AG09309 (cell line): ENCODE measurements around the gene ZFPM1.

Source experiments
- DNase-seq: peaks from one replicate; pipeline ENCODE4 v3.0.0-alpha.2; 2010; ENCODE audit warnings: low read depth
- H3K4me3 ChIP-seq: 2 replicates; pipeline ENCODE4 v1.5.1; 2011; ENCODE audit warnings: mild to moderate bottlenecking, low read depth, low read length, moderate library complexity; ENCODE audit not compliant: control insufficient read depth
- CTCF ChIP-seq: IDR thresholded peaks from 2 replicates; pipeline ENCODE4 v1.5.1; 2011; ENCODE audit warnings: mild to moderate bottlenecking, low read depth, low read length, inconsistent platforms; ENCODE audit not compliant: insufficient read depth, control insufficient read depth; ENCODE audit errors: missing control alignments

Gene ZFPM1

GRCh38 chr16:88521674-88522073 is 68.6 kb downstream of the ZFPM1 start:
- no peak for TF ChIP-seq CTCF
- H3K4me3 ChIP-seq, result no peak overlapping the region
- DNase-seq, result no peak

- no peak for TF ChIP-seq CTCF
- no peak overlapping the region for H3K4me3 ChIP-seq
- no peak for DNase-seq
Observed at GRCh38 chr16:88522276-88522949, 69.3 kb downstream of the ZFPM1 start.

DNA sequence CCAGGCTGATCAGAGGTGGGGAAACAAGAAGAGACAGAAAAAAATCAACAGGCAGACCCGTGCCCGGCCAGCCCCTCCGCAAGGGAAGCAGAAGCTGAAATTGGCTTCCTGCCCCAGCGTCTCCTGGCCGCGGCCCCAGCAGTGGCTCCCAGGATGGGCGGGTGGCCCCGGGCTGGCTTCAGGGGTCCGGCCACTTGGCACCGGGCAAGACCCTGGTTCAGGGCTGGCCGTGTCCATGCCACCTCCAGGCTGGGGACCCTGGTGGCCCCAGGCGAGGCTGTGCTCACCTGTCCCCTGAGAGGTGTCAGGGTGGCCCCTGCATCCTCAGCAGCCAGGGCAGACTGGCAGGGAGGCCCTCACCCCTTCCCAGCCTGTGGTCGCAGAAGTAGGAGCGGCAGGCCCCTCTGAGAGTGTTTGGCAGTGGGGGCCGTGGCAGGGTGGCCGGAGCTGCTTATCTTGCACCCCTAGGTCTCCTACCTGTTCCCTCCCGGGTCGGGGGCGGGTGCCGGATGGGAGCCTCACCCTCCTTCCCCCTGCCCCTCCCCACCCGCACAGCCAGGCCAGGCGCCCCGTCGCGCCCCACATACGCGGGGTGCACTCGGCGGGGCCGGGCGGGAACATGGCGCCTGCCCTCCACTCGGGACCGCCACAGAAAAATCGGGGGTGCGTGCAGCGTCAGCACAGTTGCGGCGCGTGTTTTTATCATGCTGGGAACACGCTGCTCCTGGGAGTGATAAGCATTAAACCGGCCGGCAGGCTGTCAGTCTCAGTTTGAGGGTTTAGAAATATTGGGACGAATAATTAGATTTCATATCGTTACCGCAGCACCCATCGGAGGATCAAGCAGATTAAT is 70.5 kb downstream of the ZFPM1 start:
- no peak for DNase-seq
- no peak for TF ChIP-seq CTCF
- no peak overlapping the region for H3K4me3 ChIP-seq

DNA sequence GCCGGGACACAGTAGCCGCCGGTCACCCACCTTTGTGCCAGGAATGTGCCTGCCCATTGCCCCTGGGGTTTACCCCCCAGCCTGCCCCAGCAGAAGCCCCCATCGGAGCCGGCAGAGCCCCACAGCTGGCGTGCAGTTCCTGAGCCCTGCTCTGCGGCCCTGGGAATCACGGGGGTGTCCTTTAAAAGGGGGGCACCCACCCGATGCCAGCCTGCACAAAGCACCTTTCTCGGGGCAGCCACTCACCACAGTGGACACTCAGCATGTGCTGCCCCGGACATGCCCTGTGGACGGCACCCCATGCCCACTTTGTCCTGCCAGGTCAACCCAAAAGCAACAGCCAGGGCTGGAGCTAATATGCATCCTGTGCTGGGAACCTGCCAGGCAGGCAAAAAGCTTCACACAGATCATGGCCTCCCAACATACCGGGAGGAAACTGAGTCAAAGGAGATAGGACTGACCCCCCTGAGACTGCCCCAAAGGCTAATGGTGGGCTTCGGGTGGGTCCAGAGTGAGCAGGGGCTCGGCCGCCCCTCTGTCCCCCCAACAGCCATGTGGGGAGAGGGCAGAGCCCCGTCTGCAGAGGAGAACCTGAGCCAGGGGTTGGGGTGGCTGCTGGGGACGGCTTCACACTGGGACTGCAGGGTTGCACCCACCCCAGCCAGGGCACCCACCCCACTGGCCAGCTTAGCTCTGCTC is 71.3 kb downstream of the ZFPM1 start:
- no peak for TF ChIP-seq CTCF
- DNase-seq, result no peak
- H3K4me3 ChIP-seq, result no peak overlapping the region

DNA sequence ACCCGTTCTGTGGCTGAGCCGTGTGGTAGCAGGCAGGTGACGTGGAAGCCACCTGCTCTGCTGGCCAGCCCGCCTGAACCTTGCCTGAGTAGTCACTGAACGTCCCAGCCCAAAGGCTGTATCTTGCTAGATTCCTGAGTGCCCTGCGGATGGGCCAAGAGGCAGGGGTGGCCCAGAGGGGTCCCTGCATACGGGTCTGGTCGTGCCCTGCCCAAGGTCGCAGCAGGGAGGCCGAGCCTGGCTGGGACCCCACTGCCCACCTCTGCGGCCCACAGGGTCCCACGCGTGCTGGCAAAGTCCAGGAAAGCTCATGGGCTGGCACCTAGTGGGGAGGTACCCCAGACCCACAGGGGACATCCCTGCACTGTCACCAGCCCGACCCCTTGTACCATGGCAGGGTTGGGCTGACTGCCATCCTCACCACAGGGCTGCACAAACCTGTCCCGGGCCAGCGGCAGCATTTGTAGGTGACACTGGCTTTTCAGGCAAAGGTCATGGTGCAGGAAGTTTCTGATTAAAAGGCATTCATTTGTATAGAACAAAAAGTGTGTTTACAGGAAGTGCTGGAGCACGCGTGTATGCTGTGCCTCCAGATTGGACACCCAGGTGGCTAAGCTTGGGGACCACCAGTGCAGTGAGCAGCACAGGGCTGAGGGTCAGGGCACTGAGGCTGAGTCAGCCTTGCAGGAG is 72.0 kb downstream of the ZFPM1 start:
- DNase-seq, result no peak
- no peak overlapping the region for H3K4me3 ChIP-seq
- no peak for TF ChIP-seq CTCF

GRCh38 chr16:88525663-88525990 is 72.5 kb downstream of the ZFPM1 start:
- no peak for DNase-seq
- H3K4me3 ChIP-seq, result no peak overlapping the region
- TF ChIP-seq CTCF, result no peak
